OCI-M2 (cell line): ENCODE data around the gene FANCF.
"Not testable (repeated sequence)": the region's sequence is repeated elsewhere in the genome, so short reads cannot be mapped to it uniquely, and the experiment has no call there.

Experiments used
- DNase-seq: peaks from one replicate; lab custom pipeline; 2025; ENCODE audit not compliant: unreplicated experiment; lab: John Stamatoyannopoulos, UW

Gene FANCF, protein sequence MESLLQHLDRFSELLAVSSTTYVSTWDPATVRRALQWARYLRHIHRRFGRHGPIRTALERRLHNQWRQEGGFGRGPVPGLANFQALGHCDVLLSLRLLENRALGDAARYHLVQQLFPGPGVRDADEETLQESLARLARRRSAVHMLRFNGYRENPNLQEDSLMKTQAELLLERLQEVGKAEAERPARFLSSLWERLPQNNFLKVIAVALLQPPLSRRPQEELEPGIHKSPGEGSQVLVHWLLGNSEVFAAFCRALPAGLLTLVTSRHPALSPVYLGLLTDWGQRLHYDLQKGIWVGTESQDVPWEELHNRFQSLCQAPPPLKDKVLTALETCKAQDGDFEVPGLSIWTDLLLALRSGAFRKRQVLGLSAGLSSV

DNA sequence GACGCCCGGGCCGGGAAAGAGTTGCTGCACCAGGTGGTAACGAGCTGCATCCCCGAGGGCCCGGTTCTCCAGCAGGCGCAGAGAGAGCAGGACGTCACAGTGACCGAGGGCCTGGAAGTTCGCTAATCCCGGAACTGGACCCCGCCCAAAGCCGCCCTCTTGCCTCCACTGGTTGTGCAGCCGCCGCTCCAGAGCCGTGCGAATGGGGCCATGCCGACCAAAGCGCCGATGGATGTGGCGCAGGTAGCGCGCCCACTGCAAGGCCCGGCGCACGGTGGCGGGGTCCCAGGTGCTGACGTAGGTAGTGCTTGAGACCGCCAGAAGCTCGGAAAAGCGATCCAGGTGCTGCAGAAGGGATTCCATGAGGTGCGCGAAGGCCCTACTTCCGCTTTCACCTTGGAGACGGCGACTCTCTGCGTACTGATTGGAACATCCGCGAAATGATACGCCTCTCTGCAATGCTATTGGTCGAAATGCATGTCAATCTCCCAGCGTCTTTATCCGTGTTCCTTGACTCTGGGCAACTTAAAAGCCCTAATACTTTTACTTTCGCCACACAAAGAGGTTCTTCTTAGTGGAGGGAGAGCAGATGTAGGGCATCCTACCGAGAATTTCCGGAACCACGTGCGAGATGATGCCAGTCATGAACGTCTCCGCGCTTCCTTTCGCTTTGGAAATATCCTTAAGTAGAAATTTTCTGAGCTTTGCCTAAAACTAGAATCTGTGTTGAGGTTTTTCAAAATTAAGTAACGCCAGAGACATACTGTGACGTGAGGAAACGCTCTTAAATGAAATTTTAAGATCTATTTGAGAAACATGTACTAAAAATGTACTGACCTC is at the start of gene FANCF:
Gene FANCF, minus strand, starts transcription at position 376 of the 840 bp plus-strand sequence. Its CDS starts 13 bp downstream, at position 363.
- DNase-seq, result peak; percentile 87

DNA sequence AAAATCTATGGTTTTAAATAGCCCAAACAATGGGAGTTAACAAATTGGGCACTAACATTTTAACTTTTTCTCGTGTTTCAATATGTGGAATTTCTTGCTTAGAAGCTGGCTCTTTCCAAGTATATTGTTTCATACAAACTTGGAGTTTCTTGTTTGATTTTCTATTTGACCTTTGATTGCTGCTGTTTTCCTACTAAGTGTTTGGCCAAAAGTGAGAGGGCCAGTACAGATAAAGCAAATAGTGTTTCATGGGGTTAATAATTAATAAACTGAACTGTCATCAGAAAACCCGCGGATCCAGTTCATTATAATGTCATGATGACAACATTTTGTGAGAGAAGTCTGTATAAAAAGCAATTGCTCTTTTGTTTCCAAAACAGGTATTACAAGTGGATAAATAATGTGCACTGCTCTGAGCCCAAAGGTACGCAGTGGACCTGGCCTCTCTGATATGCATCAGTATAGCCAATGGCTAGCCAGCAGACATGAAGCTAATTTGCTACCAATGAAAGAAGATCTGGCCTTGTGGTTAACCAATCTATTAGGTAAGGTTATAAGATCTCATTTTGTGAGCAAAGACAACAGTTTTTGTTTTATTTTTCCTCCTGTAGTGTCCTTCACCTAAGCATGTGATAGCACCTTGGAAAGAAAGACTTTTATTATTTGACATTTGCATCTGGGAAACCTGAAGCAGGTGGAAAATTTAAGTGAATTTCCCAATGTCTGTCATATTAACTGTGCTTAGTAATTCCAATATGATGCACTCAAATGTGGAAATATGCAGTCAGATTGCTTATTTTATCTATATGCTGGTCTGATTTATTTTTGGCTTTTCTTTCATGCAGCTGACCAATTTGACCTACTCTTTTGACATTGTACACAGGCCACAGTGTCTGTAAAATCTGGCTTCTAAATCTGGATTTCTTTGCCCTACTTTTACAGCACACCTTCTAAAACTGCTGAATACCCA is 49.1 kb upstream of the FANCF start:
- DNase-seq, result no peak

DNA sequence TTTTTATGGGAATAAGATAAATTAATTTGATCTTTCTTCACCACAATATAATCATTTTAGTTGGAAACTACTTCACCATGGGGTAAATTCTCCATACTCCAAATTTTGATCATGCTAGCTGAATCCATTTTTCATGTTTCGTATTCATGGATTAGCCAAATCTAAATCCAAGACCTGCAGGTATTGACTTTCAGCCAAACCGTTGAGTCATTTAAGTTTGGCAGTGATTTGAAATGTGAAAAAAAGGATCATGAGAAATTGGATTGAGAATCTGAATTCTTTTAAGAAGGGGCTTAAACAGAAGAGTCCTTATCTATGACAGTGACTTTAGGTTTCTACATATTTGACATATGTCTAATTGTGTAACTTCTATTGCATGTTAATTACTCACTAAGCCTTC is 46.1 kb upstream of the FANCF start:
- no peak for DNase-seq

DNA sequence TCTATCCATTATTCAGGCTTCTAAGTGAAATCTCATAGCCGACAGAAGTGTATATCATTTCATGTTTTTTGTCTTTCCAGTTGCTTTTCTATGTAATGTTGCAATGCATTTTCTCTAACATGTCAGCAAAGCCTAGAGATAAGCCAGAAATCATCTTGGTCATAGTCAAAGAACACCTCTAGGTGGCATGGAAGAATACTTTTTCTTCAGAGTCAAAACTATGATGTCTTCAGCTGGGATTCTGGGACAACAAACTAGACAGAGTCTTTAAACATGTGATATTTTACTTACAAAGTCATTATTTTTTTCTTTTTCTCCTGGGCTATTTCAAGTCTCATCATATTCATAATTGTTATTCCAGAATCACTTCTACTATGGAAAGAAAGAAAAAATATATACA is 45.2 kb upstream of the FANCF start:
- DNase-seq, result no peak

DNA sequence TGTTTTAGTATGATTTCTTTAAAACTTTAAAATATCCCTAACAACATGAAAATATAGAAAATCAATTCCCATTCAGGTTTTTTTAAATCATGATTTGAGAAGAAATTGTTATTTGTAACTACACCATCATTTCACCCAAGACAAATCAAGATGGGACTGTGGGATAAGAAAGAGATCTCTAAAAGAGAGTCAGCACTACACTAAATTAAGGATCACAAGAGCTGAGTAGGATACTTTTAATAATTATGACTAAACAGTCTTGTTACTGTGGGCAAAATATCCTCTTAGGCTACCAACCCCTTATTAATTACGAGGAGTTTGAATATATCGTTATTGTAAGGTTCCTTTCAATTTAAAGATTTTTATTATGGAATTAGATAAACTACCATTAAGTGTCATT is 43.7 kb upstream of the FANCF start:
- no peak for DNase-seq

DNA sequence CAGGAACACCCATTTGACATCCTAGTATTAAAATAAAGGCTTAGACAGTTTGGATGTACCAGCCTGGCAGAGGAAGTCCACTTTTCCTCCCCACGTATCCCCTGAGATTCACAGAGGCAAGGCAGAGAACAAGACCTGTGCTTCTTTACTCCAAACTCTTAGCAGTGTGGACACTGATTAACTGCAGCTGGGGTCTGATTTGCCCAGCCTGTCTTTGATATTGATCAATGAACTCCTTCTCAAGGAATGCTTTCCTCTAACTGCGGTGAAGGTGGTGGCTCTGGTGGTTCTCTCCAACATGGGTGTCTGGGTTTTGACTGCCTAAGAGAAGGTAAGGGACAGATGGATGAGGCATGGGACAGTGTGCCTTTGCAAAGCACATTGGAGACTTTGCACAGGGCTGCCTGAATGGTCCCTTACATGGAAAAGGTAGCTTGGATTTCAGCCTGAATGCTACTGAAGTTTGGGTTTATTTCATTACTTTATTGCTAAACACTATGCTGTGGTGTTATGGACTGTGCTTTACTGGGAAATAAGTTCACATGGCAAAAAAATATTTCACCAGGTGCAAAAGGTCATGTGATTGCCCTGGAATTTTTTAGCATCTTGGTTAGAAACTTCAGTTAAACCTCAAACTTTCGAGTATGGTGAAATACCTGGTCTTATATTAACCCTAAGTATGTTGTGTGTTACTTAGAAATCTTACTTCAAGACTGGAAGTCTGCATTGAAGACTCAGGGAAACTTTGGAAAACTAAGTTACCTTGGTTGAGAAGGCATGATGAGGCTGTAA is 42.6 kb upstream of the FANCF start:
- DNase-seq, result no peak

DNA sequence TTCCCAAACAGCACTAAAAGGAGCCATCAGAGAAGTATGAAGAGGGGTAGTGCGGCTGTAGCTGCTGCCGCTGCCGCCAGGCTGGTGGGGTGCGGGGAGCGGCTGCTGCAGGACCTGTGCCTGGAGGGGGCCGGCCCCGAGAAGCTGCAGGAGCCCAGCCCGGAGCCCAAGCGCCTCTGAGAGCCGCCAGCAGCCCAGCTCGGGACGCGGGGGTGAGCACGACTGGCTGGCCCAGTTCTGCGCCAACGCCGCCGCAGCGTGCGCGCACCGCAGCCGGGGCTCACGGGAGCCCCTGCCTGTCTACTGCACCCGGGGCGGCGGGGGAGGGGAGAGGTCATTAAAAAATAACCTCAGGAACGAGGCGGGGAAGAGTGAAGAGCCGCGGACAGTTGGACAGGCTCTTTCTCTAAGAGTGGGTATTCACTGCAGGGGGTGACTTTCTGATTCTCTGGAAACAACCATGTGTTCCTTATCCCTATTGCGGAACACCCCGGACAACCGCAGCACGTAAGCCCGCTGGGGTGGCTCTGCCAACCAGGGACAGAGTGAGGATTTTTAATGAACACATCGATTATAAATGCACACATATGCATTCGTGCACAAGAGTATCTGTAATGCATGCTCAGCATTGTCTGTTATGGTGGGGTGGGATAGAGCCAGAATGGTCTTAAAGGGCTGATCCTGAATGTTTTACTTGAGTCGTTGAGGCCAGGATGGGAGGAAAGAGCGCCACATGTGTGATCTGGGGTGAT is 41.2 kb upstream of the FANCF start:
- DNase-seq, result no peak

DNA sequence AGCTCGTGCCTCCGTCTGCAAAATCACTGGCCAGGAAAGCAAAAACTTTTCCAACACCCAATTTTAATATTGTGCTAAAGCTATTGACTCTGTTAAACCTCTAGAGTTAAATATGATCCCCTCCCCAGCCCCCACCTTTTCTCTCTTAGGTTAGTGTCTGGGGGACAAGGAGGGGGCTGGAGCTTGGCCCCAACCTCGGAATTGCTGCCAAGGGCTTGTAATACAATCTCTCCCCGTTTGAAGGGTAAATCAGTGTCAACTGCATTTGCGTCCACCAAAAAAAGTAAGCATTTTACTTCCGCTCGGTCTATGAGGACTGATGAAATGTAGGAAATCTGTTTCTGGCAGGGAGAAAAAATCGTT is 40.7 kb upstream of the FANCF start, which contains the start of gene GAS2:
Gene GAS2, plus strand, starts transcription at position 287 of the 363 bp plus-strand sequence. CDS start 8,259 bp downstream, outside the sequence.
- DNase-seq, result no peak

DNA sequence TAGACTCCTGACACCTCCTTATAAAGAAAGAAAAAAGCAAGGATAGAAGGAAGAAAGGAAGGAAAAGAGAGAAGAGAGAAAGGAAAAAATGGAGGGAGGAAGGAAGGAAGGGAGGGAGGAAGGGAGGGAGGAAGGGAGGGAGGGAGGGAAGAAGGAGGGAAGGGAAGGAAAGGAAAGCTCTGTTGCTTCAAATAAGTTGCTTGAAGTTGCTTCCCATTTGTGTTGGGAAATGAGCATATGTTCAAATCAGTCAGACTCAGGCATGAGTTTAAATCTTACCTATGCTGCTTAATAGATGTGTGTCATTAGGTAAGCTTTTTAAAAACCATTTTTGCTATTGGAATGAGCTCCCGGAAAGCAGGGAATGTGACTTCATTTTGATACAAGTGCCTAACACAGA is 34.2 kb upstream of the FANCF start:
- no peak for DNase-seq

DNA sequence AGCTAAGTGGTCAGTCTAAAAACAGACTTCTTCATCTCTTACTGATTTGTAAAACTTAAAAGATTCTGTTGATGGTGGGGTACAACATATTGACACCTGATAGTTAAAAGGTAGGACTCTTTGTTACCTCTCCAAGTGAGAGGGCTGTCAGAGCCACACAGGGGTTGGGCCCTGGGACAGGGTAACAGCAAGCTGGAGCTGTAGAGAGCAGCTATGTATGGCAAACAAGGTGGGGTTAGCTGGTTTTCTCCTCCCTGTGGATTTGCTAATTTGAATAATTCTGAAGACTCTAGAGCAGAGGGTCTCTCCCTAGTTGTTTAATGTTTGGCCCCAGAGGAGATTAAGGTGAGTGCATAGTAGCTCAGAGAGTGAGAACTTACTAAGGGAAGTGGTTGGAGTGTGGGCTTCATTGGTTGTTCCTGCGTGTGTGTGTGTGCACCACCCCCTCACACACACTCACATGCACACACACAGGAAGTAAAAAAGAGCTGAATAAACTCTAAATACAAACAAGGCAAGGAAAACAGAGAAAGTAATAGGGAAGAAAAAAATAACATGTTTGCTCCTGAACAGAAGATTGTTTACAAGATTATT is 31.6 kb upstream of the FANCF start:
- no peak for DNase-seq

DNA sequence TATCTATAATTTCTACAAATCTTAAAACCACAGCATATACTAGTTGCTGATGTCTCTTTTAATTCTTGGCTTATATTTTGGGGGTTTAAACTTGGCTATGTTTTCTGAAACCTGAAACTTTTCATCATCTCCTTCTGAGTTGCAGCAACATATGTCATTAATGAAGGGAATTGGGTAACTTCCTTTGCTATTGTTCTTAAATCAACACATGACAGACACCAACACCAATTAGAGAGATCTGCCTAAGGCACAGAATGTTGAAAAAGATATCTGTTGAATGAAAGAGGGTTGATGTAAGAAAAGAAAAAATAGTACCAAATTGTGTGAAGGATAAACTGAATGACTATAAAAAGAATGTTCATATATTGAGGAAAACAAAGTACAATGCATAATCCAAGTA is 30.5 kb upstream of the FANCF start:
- DNase-seq, result no peak

DNA sequence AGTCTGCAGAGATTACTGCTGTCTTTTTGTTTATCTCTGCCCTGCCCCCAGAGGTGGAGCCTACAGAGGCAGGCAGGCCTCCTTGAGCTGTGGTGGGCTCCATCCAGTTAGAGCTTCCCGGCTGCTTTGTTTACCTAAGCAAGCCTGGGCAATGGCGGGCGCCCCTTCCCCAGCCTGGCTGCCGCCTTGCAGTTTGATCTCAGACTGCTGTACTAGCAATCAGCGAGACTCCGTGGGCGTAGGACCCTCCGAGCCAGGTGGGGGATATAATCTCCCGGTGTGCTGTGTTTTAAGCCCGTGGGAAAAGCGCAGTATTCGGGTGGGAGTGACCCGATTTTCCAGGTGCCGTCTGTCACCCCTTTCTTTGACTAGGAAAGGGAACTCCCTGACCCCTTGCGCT is 26.7 kb upstream of the FANCF start:
- DNase-seq, result not testable (repeated sequence)

DNA sequence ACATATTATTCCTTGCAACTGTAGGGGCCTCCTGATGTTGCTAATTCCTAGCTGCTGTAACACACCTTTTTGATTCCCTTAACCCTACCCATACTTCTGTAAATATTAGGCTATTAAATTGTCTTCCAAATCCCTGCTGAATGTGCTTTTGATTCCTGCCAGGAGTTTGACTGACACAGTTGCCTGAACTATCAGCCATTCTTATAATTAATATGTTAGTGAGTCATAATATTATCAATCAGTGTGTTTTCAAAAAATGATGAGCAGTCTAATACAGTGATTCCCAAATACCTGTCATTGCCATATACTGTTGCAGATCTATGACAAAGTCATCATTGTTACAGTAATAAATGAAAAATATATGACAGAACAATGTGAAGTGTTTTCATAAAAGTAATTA is 15.9 kb upstream of the FANCF start:
- DNase-seq, result no peak

DNA sequence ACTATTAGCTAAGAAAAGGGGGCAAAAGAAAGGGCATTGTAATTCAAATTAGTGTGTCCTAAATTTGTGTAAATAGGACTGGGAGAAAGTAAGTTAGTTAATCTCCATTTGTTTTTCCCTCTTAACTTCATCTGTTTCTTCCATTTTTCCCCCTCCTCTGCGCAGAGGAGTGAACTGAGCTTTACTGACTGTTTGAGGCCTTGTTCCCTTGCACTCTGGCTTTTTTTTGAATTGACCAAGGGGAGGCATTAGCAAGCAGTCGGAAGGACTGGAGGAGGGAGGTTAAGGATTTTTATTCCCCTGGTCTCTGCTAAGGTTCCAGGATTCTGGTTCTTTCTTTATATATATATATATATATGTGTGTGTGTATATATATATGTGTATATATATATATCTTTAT is 15.2 kb upstream of the FANCF start:
- DNase-seq, result no peak

DNA sequence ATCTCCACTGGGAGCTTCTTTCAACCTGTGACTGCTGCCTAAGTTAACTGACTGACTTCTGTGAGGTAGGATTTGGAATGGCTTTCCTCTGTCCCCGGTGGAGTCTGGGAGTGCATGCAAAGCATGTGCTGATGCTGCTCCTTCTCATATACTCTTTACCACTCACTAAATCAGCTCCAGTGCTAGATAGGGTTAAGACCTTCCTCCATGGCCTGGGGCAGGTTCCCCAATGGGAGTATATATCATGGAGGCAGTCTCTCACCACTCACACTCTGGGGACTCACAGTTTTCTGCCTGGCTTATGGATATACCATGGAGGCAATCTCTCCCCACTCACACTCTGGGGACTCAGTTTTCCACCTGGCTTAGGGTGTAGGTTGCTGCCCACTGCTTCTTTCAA is 10.1 kb upstream of the FANCF start:
- no peak for DNase-seq

DNA sequence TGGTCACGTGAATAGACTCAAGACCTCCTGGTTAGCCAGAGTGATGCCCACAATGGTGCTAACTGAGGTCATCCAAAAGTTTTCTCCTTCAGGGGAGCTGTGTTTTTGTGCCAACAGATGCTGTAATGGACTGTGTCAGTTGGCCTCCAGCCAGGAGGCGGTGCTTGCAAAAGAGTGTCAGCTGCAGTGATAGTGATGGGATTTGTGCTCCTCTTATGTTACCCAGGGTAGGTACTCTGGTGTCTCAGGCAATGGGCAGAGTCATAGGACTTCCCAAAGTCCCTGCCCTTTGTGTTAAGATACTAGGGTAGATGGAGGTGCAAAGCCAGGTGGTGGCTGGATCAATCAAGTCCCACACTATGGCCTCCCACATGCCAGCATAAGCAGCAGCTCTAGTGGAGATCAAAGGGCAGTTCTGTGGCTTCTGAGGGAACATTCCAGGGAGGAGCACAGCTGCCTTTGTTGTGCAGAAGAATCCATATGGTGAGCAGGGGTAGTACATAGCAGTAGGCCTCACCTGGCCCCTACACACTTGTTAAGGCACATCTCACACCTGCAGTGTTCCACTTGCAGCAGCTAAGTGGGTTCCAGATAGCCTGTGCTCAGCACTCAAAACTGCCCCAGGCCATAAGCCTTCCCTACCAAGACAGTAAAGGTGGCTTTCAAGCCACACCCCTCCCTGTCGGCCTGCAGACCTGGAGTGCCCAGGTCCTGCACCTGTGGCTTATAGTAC is 9.4 kb upstream of the FANCF start:
- DNase-seq, result no peak

DNA sequence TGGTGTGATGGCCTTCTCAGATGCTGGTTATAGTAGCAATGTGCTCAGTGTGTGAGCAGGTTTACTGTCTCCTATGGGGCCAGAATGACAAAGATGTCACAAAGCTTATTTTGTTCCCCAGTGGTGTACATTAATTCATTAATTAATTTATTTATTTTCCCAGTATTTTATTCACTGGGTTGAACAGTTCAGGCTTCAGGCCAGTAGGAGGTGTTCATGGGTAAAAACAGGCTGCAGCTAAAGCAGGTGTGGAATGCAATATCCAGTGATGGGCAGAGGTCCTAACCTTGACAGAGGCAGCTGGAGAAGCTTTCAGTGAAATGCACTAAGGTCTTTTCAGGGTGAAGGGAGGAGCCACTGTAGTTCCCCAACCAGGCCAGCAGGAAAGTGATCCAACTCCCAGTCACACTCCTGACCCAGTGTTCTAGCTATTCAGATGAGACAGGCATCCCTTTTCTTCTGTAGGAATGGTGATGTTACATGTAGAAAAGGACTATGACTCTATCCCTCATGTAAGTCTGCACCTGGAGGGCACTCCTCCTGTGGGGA is 7.8 kb upstream of the FANCF start:
- DNase-seq, result no peak

DNA sequence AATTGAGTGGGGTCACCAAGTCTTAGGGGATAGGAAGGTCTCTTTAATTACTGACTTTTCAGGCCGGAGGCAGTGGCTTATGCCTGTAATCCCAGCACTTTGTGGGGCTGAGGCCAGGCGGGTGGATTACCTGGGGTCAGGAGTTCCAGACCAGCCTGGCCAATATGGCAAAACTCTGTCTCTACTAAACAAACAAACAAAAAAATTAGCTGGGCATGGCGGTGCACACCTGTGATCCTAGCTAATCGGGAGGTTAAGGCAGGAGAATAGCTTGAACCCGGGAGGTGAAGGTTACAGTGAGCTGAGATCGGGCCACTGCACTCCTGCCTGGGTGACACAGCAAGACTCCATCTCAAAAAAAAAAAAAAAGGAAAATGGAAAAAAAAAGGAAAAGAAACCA is 1.8 kb upstream of the FANCF start:
- no peak for DNase-seq
